ENCODE results near the gene CTNNA2.

CTNNA2 gene

GRCh38 chr2:79578952-79579351, 66.1 kb downstream of the CTNNA2 start:
- H3K9me3 ChIP-seq (ENCODE audit: control insufficient read depth, low read length), result no peaks in the 10 kb centered on the region
- H3K79me2 ChIP-seq, result no peaks in the 10 kb centered on the region
- no peaks in the 10 kb centered on the region for H3K27me3 ChIP-seq (ENCODE audit: control insufficient read depth, insufficient read depth, low read length)
- H3K4me1 ChIP-seq, result no peaks in the 10 kb centered on the region
- no peak overlapping the region for H3K9ac ChIP-seq
- no peak overlapping the region for H3K4me3 ChIP-seq (ENCODE audit: low read depth, low read length)
- TF ChIP-seq CTCF (IDR thresholded peaks at IDR 0.05), result no peak
- H3K27ac ChIP-seq, result no peak overlapping the region
- H3K4me2 ChIP-seq (ENCODE audit: low read length), result no peak overlapping the region
- H2AFZ ChIP-seq, result no peak overlapping the region
- H3K36me3 ChIP-seq (ENCODE audit: control insufficient read depth, insufficient read depth, low read length), result no peaks in the 10 kb centered on the region

DNA sequence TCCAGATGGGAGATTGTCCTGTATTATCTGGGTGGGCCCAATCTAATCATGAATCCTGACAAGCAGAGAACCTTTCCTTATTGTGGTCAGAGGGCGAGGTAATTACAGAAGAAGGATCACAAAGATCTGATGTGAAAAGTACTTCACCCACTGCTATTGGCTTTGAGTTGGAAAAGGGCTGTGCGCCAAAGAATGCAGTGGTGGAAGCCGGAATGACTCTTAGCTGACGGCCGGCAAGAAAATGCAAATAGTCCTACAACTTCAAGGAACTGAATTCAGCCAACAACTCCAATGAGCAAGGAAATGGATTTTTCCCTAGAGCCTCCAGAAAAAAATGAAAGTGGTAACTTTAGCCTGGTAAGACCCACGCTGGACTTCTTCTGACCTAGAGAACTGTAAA, 67.3 kb downstream of the CTNNA2 start:
- Histone ChIP-seq H3K27ac (no peak overlapping the region), H3K9ac (no peak overlapping the region), H2AFZ (no peak overlapping the region), H3K9me3 (ENCODE audit: control insufficient read depth, low read length) (no peaks in the 10 kb centered on the region), H3K36me3 (ENCODE audit: control insufficient read depth, insufficient read depth, low read length) (no peaks in the 10 kb centered on the region), H3K4me1 (no peaks in the 10 kb centered on the region), H3K79me2 (no peaks in the 10 kb centered on the region), H3K27me3 (ENCODE audit: control insufficient read depth, insufficient read depth, low read length) (no peaks in the 10 kb centered on the region), H3K4me3 (ENCODE audit: low read depth, low read length) (no peak overlapping the region), H3K4me2 (ENCODE audit: low read length) (no peak overlapping the region)
- no peak for TF ChIP-seq CTCF (IDR thresholded peaks at IDR 0.05)

DNA sequence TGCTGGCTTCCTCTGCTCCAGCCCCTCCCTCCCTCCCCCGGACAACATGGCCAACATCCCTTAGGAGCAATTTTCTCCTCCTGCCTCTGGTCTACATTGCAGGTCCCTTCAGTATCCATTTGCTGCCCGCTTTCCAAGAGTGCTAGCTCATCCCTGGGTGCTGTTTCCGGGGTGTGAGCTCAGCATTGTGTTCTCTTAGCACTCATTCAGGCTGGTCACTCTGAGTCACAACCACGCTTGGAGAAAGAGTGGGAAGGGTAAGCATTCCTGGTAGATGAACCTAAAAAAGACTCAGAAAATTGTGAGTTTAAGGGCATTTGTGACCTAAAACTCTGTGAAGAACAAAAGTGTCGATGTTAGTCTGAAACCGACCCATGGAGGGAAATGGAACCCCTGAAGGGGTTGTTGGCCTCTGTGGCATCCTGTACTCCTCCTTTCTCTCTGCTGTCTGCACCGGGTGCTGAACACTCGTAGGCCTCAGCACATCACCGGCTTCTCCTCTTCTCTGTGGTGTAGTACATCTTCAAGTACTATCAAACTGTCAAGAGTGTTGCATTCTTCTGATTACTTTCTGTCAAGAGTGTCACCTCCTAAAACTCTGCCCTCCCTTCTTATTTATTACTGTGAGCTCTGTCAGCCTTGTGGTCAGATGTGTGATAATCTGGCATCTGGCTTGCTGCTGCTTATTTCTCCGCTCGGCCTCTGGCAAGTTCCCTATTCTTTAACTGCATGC, 73.0 kb downstream of the CTNNA2 start:
- H3K79me2 ChIP-seq, result no peaks in the 10 kb centered on the region
- H3K27ac ChIP-seq, result no peak overlapping the region
- no peaks in the 10 kb centered on the region for H3K27me3 ChIP-seq (ENCODE audit: control insufficient read depth, insufficient read depth, low read length)
- H3K9me3 ChIP-seq (ENCODE audit: control insufficient read depth, low read length), result no peaks in the 10 kb centered on the region
- H3K36me3 ChIP-seq (ENCODE audit: control insufficient read depth, insufficient read depth, low read length), result no peaks in the 10 kb centered on the region
- no peak overlapping the region for H3K4me2 ChIP-seq (ENCODE audit: low read length)
- no peak overlapping the region for H3K4me3 ChIP-seq (ENCODE audit: low read depth, low read length)
- H3K4me1 ChIP-seq, result no peaks in the 10 kb centered on the region
- no peak overlapping the region for H2AFZ ChIP-seq
- no peak overlapping the region for H3K9ac ChIP-seq
- no peak for TF ChIP-seq CTCF (IDR thresholded peaks at IDR 0.05)

DNA sequence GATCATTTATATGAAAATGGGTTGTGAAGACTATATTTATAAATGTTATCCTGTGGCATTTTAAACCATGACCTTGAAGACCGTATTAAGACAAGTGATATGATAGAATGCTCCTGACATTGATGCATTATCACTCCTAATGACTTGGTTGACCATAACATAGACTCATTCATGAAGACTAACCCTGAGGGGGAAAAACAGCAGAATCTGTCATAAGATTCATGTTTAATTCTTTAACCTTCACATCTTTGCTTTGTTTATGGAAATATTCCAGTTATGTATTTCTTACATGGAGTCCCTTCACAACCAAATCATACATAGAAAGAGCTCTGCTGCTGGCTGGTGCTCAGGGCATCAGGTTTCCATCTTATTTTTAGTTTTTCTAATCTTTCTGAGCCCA, 78.4 kb downstream of the CTNNA2 start:
- Histone ChIP-seq H3K4me3 (ENCODE audit: low read depth, low read length) (no peak overlapping the region), H3K4me1 (no peaks in the 10 kb centered on the region), H3K27me3 (ENCODE audit: control insufficient read depth, insufficient read depth, low read length) (no peaks in the 10 kb centered on the region), H3K36me3 (ENCODE audit: control insufficient read depth, insufficient read depth, low read length) (no peaks in the 10 kb centered on the region), H3K79me2 (no peaks in the 10 kb centered on the region), H3K4me2 (ENCODE audit: low read length) (no peak overlapping the region), H2AFZ (no peak overlapping the region), H3K9me3 (ENCODE audit: control insufficient read depth, low read length) (no peaks in the 10 kb centered on the region), H3K27ac (no peak overlapping the region), H3K9ac (no peak overlapping the region)
- TF ChIP-seq CTCF (IDR thresholded peaks at IDR 0.05), result no peak

- no peak overlapping the region for H3K4me2 ChIP-seq (ENCODE audit: low read length)
- H3K4me1 ChIP-seq, result no peaks in the 10 kb centered on the region
- H3K36me3 ChIP-seq (ENCODE audit: control insufficient read depth, insufficient read depth, low read length), result no peaks in the 10 kb centered on the region
- no peaks in the 10 kb centered on the region for H3K27me3 ChIP-seq (ENCODE audit: control insufficient read depth, insufficient read depth, low read length)
- no peak overlapping the region for H3K27ac ChIP-seq
- no peaks in the 10 kb centered on the region for H3K79me2 ChIP-seq
- no peak overlapping the region for H3K9ac ChIP-seq
- H3K9me3 ChIP-seq (ENCODE audit: control insufficient read depth, low read length), result no peaks in the 10 kb centered on the region
- TF ChIP-seq CTCF (IDR thresholded peaks at IDR 0.05), result no peak
- H2AFZ ChIP-seq, result no peak overlapping the region
- no peak overlapping the region for H3K4me3 ChIP-seq (ENCODE audit: low read depth, low read length)
These were observed 80.5 kb downstream of the CTNNA2 start for GRCh38 chr2:79593237-79593867.

Measured in parathyroid adenoma (tissue), 2 donors.